PC-9 (cell line): ENCODE data around the gene OR2T1.
"Not testable (repeated sequence)": the region's sequence is repeated elsewhere in the genome, so short reads cannot be mapped to it uniquely, and the experiment has no call there.

Experiments used
- EZH2 ChIP-seq: fragments of 200-600 bp; sonication (generic); IDR thresholded peaks from 2 replicates; pipeline ENCODE4 v1.8.0; 2017; ENCODE audit warnings: antibody characterized with exemption, low read depth
- TF ChIP-seq, protein P1 (sequence below): fragments of 200-600 bp; sonication (generic); conservative IDR thresholded peaks from 2 replicates; pipeline ENCODE4 v1.6.1; 2017; ENCODE audit warnings: mixed run types, antibody characterized with exemption, mild to moderate bottlenecking, moderate library complexity

DNA sequence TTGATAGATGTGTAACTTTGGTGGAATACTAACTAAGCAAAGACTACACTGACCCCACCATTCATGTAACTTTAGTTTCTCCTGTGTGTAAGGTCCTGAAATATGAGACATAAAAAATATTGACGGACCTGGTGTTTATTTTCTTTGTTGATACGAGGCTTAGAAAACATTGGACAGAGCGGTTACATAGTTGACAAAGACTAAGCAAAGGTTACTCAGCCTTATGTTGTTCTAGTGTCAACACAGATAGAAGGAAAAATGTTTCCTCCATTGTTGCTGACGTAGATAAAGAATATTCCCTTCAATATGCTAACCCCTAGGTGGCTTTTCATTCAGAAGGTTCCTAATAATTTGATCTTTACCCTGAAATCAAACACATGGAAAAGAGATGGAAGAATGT, 52.2 kb downstream of the OR2T1 start:
- TF ChIP-seq, protein P1, sequence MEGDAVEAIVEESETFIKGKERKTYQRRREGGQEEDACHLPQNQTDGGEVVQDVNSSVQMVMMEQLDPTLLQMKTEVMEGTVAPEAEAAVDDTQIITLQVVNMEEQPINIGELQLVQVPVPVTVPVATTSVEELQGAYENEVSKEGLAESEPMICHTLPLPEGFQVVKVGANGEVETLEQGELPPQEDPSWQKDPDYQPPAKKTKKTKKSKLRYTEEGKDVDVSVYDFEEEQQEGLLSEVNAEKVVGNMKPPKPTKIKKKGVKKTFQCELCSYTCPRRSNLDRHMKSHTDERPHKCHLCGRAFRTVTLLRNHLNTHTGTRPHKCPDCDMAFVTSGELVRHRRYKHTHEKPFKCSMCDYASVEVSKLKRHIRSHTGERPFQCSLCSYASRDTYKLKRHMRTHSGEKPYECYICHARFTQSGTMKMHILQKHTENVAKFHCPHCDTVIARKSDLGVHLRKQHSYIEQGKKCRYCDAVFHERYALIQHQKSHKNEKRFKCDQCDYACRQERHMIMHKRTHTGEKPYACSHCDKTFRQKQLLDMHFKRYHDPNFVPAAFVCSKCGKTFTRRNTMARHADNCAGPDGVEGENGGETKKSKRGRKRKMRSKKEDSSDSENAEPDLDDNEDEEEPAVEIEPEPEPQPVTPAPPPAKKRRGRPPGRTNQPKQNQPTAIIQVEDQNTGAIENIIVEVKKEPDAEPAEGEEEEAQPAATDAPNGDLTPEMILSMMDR: not testable (repeated sequence)
- TF ChIP-seq EZH2: not testable (repeated sequence)
